Stimulated activated CD8-positive, alpha-beta memory T cell treated with anti-CD3 and anti-CD28 coated beads, Interleukin-4, amount 100 ng/mL, for 4 hours (primary cell): ENCODE measurements around the gene WDR74.
"Not testable (repeated sequence)": the region's sequence is repeated elsewhere in the genome, so short reads cannot be mapped to it uniquely, and the experiment has no call there.

Experiments
- DNase-seq, 2 donors: peaks; one replicate each; pipeline ENCODE4 v3.0.0-alpha.2; 2020; ENCODE audit warnings: low read depth in 2 of 2, low spot score in 1 of 2

WDR74 gene

DNA sequence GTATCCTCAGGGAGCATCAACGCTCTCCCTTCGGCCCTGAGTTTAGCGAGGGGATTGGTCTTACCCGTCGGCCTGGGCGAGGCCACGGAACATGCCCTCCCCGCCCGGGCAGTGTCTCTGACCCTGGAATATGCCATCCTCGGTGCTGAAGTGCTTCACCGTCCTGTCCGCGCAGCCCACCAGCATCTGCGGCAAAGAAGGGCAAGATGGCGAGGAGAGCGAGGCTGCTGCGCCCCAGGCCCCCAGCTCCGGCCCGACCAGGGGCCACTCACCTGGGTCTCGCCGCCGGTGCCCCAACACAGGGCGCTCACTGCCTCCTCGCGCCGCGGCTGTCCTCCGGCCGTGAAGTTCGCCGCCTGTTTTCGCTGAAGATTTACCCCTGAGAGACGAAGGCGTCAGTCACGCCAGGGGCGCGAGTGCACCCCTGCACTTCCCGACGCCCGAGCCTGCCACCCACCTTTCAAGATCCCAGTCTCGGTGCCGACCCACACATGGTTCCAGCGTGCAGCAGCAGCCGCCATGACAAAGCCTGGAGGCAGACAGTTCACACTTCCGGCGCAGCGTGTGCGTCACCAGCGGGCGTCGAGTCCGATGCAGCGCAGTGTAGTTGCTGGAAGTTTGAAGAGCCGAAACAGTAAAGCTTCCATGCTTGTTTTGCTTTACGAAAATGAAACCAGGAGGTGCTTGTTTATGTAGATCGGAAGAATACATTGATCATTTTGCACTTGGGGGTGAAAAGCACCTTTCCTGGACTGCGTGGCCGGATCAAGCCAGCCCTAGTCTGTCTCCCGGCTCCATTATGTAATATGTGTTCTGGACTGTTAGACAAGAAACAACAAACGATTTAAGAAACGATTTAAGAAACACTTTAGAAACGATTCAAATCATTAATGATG, at the start of gene WDR74:
Gene WDR74 (minus strand): TSS at position 541 of the 896 bp plus-strand sequence. CDS start 20 bp downstream, at position 521.
- DNase-seq, result peak; percentile 79 to 88

DNA sequence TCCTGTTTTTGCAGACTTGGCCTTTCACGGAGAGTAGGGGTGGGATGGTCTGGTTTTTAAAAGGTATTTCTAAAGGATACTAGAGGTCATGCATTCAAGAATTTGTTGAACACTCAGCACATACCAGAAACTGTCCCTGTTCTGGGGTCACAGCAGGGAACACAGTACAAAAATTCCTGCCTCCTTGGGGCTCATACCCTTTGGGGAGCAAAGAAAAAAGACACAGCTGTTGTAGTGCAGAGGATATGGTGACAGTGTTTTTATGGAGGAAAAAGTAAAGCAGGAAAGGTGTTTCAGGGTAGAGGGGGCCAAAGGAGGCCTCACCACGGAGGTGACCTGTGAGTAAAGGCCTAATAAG, 49.7 kb upstream of the WDR74 start:
- DNase-seq, result no peak

GRCh38 chr11:62888406-62888805, 49.0 kb upstream of the WDR74 start:
- DNase-seq, result no peak

GRCh38 chr11:62885137-62885750, 45.9 kb upstream of the WDR74 start:
- DNase-seq, result no peak

DNA sequence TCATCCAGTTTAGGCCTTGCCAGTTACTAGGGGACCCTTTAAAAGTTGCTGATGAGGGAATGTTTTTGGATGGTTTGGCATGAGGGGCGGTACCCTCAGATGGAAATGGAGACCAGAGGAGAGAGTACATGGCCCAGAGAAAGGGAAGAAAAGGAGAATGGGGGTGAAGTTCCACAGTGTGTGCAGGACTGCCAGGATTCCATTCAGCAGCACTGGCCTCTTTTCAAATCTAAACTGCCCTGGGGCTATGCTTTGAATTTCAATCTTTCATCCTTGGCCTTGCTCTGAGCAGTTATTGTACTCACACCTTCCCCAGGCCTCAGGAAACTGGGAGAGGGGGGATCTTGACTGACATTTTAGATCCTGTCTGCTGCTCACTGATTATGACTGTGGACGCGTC, 44.3 kb upstream of the WDR74 start:
- no peak for DNase-seq

DNA sequence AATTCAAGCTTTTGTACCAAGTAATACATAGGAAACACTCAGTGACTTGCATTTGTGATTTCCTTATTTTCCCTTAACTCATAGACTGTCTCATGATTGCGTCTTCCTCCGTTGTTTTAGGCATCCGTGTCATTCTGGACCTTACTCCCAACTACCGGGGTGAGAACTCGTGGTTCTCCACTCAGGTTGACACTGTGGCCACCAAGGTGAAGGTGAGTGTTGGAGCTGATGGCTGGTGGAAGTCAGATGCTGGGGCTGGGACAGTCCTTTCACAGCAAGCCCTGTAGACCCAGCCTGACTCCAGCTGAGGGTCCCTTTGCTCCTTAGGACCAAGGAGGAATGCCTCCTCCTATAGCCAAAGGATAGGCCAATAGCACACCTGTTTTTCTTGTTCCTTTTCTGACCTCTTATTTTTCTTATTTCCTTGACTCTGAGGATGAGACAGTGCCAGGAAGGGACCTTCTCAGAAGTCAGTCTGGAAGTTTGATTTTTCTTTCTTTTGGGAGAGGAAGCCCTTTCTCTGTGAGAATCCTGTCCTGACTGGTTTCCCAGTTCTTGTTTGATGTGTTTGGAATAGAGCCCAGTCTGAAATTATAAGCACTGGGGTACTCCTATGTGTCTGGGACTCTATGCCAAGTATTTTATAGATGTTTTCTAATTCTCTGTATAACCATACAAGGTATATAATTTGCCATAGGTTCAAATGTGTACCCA, 43.6 kb upstream of the WDR74 start:
- DNase-seq, result no peak

- no peak for DNase-seq
Observed at GRCh38 chr11:62882431-62882749, 43.0 kb upstream of the WDR74 start.

GRCh38 chr11:62881579-62882430, 42.4 kb upstream of the WDR74 start:
- DNase-seq, result peak; percentile 93 to 95

DNA sequence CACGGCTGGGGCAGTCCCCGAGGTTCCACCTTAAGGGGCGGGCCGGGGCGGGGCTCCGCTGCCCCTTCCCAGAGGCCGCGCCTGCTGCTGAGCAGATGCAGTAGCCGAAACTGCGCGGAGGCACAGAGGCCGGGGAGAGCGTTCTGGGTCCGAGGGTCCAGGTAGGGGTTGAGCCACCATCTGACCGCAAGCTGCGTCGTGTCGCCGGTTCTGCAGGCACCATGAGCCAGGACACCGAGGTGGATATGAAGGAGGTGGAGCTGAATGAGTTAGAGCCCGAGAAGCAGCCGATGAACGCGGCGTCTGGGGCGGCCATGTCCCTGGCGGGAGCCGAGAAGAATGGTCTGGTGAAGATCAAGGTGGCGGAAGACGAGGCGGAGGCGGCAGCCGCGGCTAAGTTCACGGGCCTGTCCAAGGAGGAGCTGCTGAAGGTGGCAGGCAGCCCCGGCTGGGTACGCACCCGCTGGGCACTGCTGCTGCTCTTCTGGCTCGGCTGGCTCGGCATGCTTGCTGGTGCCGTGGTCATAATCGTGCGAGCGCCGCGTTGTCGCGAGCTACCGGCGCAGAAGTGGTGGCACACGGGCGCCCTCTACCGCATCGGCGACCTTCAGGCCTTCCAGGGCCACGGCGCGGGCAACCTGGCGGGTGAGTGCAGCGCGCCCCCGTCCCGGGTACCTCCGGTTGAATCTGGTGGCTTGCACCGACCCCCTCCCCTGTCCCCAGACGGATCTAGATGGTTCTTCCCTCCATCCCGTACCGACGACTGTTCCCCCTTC, 41.6 kb upstream of the WDR74 start, which contains the start of gene SLC3A2:
Gene SLC3A2 (plus strand): TSS at position 94 of the 776 bp plus-strand sequence. CDS start 128 bp downstream, at position 222.
- peak; percentile 70 to 78 for DNase-seq

- no peak for DNase-seq
Observed at GRCh38 chr11:62880231-62880802, 40.9 kb upstream of the WDR74 start.

GRCh38 chr11:62879235-62879978, 40.0 kb upstream of the WDR74 start:
- no peak for DNase-seq

DNA sequence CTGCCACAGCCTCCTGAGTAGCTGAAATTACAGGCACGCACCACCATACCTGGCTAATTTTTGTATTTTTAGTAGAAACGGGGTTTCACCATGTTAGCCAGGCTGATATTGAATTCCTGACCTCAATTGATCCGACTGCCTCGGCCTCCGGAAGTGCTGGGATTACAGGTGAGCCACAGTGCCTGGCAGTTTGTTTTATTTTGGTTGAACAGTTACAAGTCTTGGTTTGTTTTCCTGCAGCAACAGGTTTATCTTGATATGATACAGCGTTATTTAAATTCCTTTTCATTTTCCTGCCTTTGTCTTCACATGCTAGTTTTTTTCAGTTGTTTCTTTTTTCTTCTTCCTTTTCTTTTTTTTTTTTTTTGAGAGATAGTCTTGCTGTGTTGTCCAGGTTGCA, 37.3 kb upstream of the WDR74 start:
- DNase-seq, result no peak

- DNase-seq, result no peak
Observed at GRCh38 chr11:62875698-62876478, 36.5 kb upstream of the WDR74 start.

DNA sequence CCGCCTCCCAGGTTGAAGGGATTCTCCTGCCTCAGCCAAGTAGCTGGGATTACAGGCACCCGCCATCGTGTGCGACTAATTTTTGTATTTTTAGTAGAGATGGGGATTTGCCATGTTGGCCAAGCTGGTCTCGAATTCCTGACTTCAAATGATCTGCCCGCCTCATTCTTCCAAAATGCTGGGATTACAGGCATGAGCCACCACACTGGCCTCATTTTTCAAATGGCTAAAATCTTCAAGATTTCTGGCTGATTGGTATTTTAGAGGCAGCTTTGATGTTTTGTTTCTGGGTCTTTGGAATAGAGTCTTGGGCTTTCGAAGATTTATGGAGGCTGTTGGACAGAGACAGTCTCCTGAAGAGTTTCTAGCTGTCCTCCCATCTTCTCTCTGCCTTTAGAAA, 35.5 kb upstream of the WDR74 start:
- no peak for DNase-seq

DNA sequence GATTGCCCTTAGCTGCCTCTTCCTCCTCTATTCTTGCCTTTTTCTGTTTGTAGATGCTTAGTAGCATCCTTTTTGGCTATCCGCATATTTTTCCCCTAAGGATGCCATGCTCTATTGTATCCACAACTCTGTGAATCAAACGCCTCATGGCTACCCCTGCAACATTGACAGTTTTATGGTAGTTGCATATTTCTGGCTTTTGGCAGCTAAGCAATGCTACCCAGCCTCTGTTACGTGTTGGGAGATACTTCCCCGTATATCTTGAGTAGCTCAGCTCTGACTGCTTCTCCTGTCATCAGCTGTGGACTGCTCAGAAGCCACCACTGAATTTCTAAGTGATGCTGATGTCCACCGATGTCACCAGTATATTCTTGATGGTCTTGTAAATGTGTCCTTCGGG, 26.2 kb upstream of the WDR74 start:
- DNase-seq, result no peak

GRCh38 chr11:62863687-62864335, 24.4 kb upstream of the WDR74 start:
- no peak for DNase-seq

DNA sequence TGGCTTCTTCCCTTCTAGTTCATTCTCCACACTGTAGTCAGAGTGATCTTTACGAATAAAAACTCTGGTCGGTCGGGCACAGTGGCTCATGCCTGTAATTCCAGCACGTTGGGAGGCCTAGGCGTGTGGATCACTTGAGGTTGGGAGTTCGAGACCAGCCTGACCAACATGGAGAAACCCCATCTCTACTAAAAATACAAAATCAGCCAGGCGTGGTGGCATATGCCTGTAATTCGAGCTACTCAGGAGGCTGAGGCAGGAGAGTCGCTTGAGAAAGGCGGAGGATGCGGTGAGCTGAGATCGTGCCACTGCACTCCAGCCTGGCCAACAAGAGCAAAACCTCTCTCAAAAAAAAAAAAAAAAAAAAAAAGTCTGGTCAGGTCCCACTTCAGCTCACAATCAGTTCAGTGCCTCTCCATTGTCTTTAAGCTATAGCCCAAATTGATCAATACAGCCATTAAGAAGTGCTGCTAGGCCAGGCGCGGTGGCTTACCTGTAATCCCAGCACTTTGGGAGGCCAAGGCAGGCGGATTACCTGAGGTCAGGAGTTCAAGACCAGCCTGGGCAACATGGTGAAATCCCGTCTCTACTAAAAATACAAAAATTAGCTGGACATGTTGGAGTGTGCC, 22.3 kb upstream of the WDR74 start:
- not testable (repeated sequence) for DNase-seq
